Midbrain (tissue), 1 donor: ENCODE data around the gene RTL9.
A peak's percentile ranks its signal among the peaks of the same experiment; 100 is the strongest.
"Not testable (repeated sequence)": the region's sequence is repeated elsewhere in the genome, so short reads cannot be mapped to it uniquely, and the experiment has no call there.

Experiments
- DNase-seq: peaks from one replicate; lab custom pipeline; 2025; lab: John Stamatoyannopoulos, UW

RTL9 gene

DNA sequence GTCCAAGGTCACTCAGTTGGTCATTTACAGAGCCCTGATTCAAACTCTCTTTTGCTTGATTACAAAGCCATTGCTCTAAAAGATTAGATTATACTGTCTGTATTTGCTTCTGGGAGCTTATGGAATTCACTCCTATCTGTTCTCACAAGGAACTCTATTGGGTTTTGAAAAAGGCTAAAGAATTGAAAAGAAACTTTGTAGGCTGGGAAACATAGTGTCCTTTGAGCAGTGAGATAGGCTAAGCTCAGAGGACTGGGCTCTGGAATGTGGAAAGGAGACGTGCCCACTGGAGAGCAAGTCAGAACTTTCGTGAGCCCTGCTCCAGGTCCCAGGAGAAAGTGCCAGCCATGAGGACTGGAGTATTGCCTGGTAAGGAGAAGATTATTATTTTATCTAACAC is at the start of gene RTL9:
RTL9 (plus strand) TSS at position 301 of the 400 bp plus-strand sequence. CDS start 91,770 bp downstream, outside the sequence.
- no peak for DNase-seq

GRCh38 chrX:110310000-110310790 is 48.5 kb upstream of the RTL9 start:
- no peak for DNase-seq

DNA sequence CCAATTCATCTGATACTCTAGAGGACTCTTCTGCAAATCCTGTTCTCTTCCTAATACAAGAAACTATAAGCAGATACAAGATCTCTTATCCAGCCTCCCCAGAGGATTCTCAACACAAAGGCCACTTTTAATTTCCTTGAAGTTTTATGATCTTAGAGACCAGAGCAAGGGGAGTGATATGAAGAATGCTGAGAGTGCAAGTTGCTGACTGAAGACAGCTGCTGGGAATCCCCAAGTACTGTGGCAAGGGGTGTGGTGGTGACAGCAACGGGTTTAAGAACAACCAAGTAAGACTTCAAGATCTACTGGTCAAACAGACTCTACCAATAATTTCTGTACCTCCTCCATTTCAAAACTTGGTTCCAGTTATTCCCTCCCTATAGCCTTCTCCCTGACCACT is 47.8 kb upstream of the RTL9 start:
- no peak for DNase-seq

DNA sequence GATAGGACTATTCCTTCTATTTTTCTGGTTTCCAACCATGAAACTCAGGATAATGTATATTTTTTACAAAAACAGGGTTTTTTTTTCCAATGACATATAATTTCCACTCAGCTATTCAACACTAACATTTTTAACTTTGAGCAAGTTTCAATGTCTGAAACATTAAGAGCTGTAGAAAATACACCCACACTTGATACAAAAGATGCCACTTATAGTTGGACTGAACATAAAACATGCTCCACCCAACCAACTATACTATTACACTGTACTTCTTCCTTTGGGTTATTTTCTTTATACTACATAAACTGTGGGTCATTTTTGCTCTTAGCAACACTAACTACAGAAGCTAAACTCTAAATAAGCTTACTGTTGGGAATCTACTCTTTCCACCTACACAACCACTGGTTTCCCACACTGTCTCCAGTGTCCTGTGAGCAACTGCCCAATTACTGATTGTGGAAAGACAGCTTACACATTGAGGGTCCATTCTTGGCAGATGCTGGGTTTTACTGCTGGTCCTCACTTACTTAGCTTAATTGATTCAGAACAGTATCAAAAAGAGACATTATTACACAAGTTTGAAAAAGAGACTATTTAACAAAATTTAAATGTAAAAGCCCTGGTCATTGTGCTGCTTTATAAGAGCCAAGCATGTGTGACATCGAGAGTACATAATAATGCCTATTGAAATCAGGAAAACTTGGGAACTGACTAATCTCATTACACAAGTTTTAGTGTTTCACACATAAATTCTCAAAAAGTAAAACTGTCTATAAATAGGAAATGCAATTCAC is 47.0 kb upstream of the RTL9 start:
- no peak for DNase-seq

- DNase-seq = no peak
These were observed 43.1 kb upstream of the RTL9 start for GRCh38 chrX:110315551-110315950.

- no peak for DNase-seq
These were observed 42.1 kb upstream of the RTL9 start for GRCh38 chrX:110316351-110317060.

DNA sequence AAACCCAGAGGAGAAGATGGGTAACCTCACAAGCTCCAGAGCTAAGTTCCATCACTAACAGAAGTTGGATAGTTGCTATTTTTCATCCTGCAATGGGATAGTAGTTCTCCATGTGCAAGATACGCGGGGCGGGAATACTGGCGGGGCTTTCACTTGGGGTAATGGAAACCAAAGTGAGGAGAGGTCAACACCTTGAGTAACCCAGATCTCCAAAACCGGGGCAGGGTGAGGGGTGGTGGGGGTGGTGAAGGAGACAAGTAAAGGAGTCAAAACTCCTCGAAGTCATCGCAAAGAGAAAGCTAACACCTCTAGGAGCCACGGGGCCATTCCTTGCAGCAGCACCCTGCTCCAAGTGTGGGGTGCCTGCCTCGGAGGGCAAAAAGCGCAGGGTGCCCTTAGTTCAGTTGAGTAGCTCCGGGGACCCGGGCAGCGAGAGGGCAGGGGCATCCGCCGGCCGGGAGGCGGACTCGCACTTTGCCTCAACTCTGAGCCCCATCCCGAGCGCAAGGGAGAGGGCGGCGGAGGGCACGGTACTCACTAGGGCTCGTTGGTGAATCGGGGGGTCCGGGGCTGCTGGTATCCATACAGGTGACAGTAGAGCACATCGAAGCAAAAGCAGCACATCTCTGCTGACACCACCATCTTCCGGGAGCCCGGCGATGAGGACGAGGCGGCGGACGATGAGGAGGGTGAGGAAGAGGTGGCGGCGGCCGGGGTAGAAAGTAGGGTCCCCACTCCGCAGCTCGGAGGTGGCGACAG is 41.4 kb upstream of the RTL9 start:
- DNase-seq = no peak

DNA sequence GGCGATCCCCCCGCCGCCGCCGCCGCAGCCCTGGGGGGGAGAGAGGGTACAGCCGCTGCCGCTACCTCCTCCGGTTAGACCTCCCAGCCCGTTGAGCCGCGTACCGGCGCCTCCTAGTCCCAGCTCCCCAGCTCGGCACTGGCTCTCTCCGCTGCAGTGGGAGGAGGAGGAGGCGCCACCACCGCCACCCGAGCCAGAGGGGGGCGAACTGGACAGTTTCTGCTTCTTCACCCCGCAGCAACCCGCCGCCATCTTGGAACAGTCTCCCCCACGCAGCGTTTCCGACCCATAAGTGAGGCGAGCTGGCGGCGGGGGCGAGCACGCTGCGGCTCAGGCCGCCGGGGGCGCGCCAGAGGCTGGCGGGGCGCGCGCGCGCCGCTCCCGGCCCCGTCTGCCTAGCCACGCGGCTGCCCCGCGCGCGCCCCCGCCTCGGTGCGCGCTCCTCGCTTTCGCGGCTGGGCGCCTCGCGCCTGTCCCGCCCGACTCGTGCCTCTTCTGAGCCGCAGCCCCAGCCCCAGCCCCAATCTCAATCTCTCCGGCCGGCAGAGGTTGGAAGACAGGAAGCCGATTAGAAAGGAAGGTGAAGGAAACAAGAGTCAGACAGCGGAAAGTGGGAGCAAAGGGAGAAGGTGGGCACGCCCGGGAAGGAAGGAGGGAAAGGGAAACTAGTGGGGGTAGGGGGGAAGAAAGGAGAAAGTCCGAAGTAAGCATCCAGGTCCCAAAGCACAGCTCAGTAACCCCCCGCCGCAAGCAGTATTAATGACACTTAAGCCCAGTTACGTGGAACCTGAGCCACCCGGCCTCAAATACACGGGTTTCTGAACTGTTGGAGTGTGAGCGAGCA is 40.6 kb upstream of the RTL9 start, which contains the start of gene AMMECR1:
AMMECR1 (minus strand) TSS at position 266 of the 844 bp plus-strand sequence; CDS start at position 252, 14 bp downstream.
- peak; percentile 75 for DNase-seq

DNA sequence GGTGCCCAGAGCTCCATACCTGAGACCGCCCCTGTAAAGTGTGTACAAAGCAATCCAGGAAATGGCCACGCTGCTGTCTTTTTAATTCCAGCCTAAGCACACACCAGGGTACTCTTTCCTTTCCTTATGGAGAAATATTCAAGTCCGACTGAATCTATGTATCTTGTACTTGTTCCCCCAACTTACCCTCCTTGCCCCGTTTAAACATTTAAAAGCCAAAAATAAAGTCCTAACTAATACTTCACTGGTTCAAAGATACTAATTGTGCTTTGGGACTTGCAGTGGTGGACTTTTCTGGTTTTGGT is 40.0 kb upstream of the RTL9 start:
- no peak for DNase-seq

DNA sequence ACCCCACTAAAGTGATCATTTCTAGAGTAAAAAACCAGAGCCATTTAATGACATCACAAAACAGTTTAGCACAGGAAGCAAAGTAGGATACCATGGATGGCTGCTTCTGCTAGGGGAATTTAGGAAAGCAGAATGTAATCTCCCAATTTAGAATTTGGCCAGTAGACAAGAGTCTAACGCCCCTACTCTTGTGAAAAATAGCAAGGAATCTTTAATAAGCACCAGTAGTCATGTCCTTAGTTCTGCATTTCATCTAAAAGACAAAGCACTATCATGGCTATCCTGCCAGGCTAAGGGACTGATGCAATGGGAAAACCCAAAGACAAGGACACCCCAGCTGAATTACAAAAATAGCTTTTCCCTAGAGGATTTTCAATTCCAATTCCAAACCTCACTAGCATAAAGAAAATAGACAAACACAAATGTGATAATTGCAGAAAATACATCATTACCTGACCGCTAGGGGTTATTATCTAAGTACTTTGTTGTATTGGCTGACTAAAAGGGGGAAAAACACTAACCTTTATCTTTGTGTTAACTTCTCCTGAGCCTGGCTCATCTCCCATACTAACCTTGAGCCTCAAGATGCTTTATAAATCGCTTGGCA is 38.2 kb upstream of the RTL9 start:
- DNase-seq = no peak

- DNase-seq = no peak
These were observed 37.6 kb upstream of the RTL9 start for GRCh38 chrX:110321081-110321480.

- DNase-seq = no peak
These were observed 37.0 kb upstream of the RTL9 start for GRCh38 chrX:110321670-110322069.

GRCh38 chrX:110322603-110323002 is 36.0 kb upstream of the RTL9 start:
- DNase-seq = no peak

- no peak for DNase-seq
These were observed 31.9 kb upstream of the RTL9 start for GRCh38 chrX:110326712-110327111.

DNA sequence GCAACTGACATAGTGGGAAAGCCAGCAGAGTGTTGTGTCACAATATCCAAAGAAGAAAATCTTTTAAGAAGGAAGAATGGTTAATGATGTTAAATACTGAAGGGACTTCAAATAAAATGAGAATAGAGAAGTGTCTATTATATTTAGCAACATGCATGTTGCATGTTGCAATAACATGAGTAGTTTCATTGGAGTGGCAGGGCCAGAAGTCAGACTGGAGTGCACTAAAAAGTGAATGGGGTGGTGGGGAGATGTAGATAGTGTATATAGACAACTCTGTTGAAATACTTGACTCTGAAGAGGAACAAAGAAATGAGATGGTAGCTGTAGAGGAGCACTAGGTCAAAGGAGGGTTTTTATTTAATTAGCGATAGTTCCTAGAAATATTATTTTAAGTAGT is 31.3 kb upstream of the RTL9 start:
- DNase-seq = no peak

- DNase-seq = not testable (repeated sequence)
These were observed 30.0 kb upstream of the RTL9 start for GRCh38 chrX:110328613-110329012.

DNA sequence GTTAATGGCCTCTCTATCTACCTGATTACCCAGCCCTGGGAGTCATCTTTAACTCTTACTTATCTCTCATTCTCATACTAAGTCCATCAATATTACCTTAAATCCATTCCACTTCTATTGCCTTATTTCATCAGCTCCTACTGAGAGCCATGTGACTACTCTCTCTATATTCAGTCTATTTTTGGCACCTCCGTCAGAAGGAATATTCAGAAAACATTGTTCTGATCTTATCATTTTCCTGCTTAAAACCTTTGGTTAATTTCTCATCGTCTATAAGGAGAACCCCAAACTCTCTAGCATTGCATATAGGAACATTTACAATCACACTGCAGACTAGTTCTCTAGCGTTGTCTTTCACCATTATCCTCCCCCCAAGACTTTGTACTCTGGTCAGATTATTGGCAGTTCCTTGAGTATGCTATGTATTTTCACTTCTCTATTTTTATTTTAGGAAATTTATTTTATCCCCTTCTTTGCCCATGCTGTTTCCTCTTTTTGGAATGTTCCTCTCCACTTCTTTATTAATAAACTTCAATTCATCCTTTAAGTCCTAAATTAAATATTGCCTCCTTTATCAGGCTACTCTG is 27.1 kb upstream of the RTL9 start:
- no peak for DNase-seq

- not testable (repeated sequence) for DNase-seq
These were observed 25.2 kb upstream of the RTL9 start for GRCh38 chrX:110333458-110333857.

DNA sequence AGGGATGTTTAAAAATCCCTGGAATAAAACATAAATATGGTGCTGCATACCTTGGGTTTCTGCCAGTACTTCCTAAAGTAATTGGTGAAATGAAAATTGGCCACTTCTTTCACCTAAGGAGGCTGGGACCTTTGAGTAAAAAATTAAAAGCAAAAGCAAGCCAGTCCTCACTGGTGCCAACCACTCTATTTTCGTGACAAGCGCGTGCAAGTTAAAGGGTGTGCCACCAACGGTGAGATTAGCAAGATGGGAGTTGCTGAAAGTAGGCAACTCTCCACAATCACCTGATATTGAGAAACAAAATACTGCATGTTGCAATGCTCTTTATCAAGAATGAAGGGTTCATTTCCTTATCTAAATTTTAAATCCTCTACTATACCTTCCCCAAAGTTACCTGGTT is 19.7 kb upstream of the RTL9 start:
- DNase-seq = no peak
